22Rv1 (cell line): ENCODE data around the gene APOL6.

Experiments used
- ZFX ChIP-seq: fragments of 450-650 bp; IDR thresholded peaks from 2 replicates; pipeline ENCODE4 v1.6.1; 2017; ENCODE audit warnings: antibody characterized with exemption, borderline replicate concordance
- TF ChIP-seq, protein P1 (sequence below): fragments of 450-650 bp; IDR thresholded peaks from 2 replicates; pipeline ENCODE4 v1.5.1; 2017; ENCODE audit warnings: mild to moderate bottlenecking

DNA sequence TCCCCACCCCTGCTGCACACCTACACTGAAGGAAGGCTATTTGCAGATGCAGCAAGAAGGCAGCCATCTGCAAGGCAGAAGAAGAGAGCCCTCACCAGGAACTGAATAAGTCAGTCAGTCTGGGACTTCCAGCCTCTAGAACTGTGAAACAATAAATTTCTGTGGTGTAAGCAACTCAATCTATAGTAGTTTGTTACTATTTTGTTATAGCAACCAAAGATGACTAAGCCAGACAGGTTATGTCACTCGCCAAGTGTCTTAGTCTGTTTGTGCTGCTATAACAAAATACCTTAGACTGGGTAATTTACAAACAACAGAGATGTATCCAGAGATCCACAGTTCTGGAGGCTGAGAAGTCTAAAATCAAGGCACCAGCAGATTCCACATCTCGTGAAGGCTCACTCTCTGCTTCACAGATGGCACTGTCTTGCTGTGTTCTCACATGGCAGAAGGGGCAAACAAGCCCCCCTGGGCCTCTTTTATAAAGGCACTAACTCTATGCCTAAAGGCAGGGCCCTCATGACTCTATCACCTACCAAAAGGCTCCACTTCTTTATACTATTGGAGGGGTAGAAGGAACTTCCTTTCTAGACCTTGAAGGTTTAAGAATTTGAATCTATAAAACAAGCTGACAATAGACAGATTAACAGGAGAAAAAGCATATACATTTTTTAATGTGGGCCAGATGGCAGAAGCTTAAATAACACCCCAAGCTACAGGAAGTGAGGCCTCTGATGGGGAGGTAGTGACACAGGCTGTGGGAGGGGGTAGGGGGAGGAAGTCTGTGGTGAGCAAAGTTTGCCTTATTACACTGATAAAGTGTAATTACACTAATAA is 12.3 kb downstream of the APOL6 start:
- TF ChIP-seq, protein P1, sequence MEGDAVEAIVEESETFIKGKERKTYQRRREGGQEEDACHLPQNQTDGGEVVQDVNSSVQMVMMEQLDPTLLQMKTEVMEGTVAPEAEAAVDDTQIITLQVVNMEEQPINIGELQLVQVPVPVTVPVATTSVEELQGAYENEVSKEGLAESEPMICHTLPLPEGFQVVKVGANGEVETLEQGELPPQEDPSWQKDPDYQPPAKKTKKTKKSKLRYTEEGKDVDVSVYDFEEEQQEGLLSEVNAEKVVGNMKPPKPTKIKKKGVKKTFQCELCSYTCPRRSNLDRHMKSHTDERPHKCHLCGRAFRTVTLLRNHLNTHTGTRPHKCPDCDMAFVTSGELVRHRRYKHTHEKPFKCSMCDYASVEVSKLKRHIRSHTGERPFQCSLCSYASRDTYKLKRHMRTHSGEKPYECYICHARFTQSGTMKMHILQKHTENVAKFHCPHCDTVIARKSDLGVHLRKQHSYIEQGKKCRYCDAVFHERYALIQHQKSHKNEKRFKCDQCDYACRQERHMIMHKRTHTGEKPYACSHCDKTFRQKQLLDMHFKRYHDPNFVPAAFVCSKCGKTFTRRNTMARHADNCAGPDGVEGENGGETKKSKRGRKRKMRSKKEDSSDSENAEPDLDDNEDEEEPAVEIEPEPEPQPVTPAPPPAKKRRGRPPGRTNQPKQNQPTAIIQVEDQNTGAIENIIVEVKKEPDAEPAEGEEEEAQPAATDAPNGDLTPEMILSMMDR: no peak
- no peak for TF ChIP-seq ZFX
